Keratinocyte (primary cell): Measurements from ENCODE around the gene NDRG3. TPM values are rescaled to one million over a fixed set of nuclear protein-coding genes. Genes with fewer than 3 reads are reported as not detected.

Experiments used
- DNase-seq: peaks from one replicate; pipeline ENCODE4 v3.0.0-alpha.2; 2011; ENCODE audit warnings: low read depth, missing footprints, low spot score
- FAIRE-seq: peaks from 2 replicates; lab custom pipeline; 2011; peaks lifted over from hg19 to GRCh38; lab: Jason Lieb, UNC
- H2AFZ ChIP-seq: 2 replicates; pipeline ENCODE4 v1.6.0; 2012; ENCODE audit warnings: low read length, control low read depth, inconsistent platforms; ENCODE audit not compliant: control insufficient read depth
- H3K27ac ChIP-seq: 2 replicates; pipeline ENCODE4 v1.5.1; 2011; ENCODE audit warnings: low read length; ENCODE audit not compliant: control insufficient read depth, insufficient read depth
- H3K27me3 ChIP-seq: 3 replicates; pipeline ENCODE4 v1.6.0; 2011; ENCODE audit warnings: low read length; ENCODE audit not compliant: control insufficient read depth, insufficient read depth; ENCODE audit errors: extremely low read depth
- H3K36me3 ChIP-seq, 2 experiments: 2 replicates in 1 of 2; 3 replicates in 1 of 2; pipeline ENCODE4 v1.5.1; 2011; ENCODE audit warnings: low read length in 2 of 2, mild to moderate bottlenecking in 1 of 2; ENCODE audit not compliant: control insufficient read depth in 2 of 2, insufficient read depth in 2 of 2; ENCODE audit errors: extremely low read depth in 1 of 2
- H3K4me1 ChIP-seq: 3 replicates; pipeline ENCODE4 v1.5.1; 2011; ENCODE audit warnings: low read length; ENCODE audit not compliant: control insufficient read depth, insufficient read depth; ENCODE audit errors: extremely low read depth
- H3K4me2 ChIP-seq: 3 replicates; pipeline ENCODE4 v1.6.0; 2011; ENCODE audit warnings: low read depth, low read length; ENCODE audit not compliant: control insufficient read depth, insufficient read depth; ENCODE audit errors: extremely low read depth
- H3K4me3 ChIP-seq, 3 experiments: fragments of 200-600 bp in 1 of 3; sonication (generic) in 1 of 3; 2 replicates in 2 of 3; 3 replicates in 1 of 3; pipeline ENCODE4 v1.5.1; 2011 to 2016; ENCODE audit warnings: low read length in 3 of 3, mild to moderate bottlenecking in 3 of 3, control low read depth in 2 of 3, inconsistent platforms in 1 of 3, low read depth in 1 of 3, mixed read lengths in 1 of 3, mixed run types in 1 of 3, moderate library complexity in 1 of 3; ENCODE audit not compliant: control insufficient read depth in 2 of 3, insufficient read depth in 2 of 3; ENCODE audit errors: extremely low read depth in 1 of 3
- H3K79me2 ChIP-seq: 2 replicates; pipeline ENCODE4 v1.6.0; 2012; ENCODE audit warnings: low read length; ENCODE audit not compliant: control insufficient read depth, insufficient read depth
- H3K9ac ChIP-seq: 3 replicates; pipeline ENCODE4 v1.6.0; 2011; ENCODE audit warnings: low read length; ENCODE audit not compliant: control insufficient read depth, insufficient read depth; ENCODE audit errors: extremely low read depth
- H3K9me1 ChIP-seq: 3 replicates; pipeline ENCODE4 v1.6.0; 2011; ENCODE audit warnings: low read length; ENCODE audit not compliant: control insufficient read depth, insufficient read depth; ENCODE audit errors: extremely low read depth
- H3K9me3 ChIP-seq: 2 replicates; pipeline ENCODE4 v1.5.1; 2012; ENCODE audit warnings: low read depth, low read length; ENCODE audit not compliant: control insufficient read depth
- H4K20me1 ChIP-seq: 3 replicates; pipeline ENCODE4 v1.6.0; 2011; ENCODE audit warnings: low read length; ENCODE audit not compliant: control insufficient read depth, insufficient read depth; ENCODE audit errors: extremely low read depth
- EZH2 ChIP-seq: IDR thresholded peaks from one replicate; pipeline ENCODE4 v1.6.1; 2012; ENCODE audit warnings: inconsistent platforms, mild to moderate bottlenecking, low read length, moderate library complexity
- dilution Hi-C: fragments of 300-500 bp; cut with MboI; formaldehyde crosslinking; loops from one replicate; pipeline ENCODE4 v1.7.0; 2020; ENCODE audit warnings: low sequenced_read_pairs; ENCODE audit not compliant: extremely low pct_ligation_motif_present
- polyA plus RNA-seq, 5 experiments: library from polyadenylated mRNA; depleted of rRNA in 3 of 5; stranded (reverse) in 3 of 5; stranded (forward) in 1 of 5; unstranded in 1 of 5; fragments of >200 nt; gene quantifications; 1 replicate in 1 of 5; 2 replicates in 3 of 5; 3 replicates in 1 of 5; pipeline versions ENCODE4 v1.2.1 to v1.2.3, GENCODE V29; 2011 to 2012; ENCODE audit warnings: missing spikeins in 2 of 5, low read depth in 1 of 5, low replicate concordance in 1 of 5
- TF ChIP-seq, protein P1 (sequence below), 3 experiments: IDR thresholded peaks in 1 of 3; conservative IDR thresholded peaks in 1 of 3; optimal IDR thresholded peaks in 1 of 3; 2 replicates in 2 of 3; 3 replicates in 1 of 3; pipeline versions ENCODE3 to v1.5.1; 2011; ENCODE audit warnings: low read length in 3 of 3, mild to moderate bottlenecking in 3 of 3, moderate library complexity in 2 of 3, control low read depth in 1 of 3, inconsistent platforms in 1 of 3; ENCODE audit not compliant: insufficient read depth in 2 of 3; ENCODE audit errors: extremely low read depth in 1 of 3

The NDRG3 gene
- polyA plus RNA-seq, 1 donor (not counting 4 experiments of a cell fraction or from before 2014, with no cell fraction given), result 44.1 TPM

DNA sequence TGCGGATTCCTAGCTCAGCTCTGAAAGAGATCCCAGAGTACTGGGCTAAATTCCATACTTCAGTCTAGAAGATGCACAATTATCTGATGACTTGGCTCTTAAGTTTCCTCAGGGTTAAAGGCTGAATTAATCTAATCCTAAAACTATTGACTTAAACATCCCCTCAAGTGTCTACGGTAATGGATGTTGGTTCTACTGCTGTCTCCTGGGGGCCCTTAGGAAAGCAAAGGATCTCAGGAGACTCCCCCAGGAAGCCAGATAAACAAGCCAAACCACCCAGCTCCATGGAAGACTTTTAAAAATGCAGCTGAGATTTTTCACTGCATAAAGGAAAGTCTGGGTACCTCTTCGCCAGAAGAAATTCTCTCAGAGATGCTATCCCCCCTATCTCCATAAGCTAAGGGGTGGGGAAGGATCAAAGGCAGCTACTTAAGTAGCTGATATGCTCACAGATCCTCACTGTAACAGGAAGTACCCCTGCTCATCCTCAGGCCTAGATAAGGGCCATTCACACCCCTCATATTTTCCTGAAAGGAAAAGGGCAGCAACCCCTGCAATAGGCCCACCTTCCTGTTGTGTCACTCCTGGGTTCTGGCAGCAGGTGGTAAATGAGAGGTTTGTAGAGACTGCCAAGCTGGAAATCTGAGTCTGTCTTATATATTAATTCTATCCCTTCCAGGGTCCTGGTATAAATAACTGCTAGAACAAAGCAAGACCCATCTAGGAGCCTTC, 9.3 kb downstream of the NDRG3 start:
- DNase-seq (no peak), FAIRE-seq (no peak)
- dilution Hi-C loops, result no loop called here
- H3K79me2 ChIP-seq, result peaks cover 3% of the 10 kb centered on the region
- no peaks in the 10 kb centered on the region for H3K36me3 ChIP-seq
- H3K4me2 ChIP-seq, result no peak overlapping the region
- H2AFZ ChIP-seq, result no peak overlapping the region
- H3K4me1 ChIP-seq, result peaks cover 5% of the 10 kb centered on the region
- H3K9me3 ChIP-seq, result no peaks in the 10 kb centered on the region
- no peaks in the 10 kb centered on the region for H4K20me1 ChIP-seq
- no peaks in the 10 kb centered on the region for H3K27me3 ChIP-seq
- H3K9me1 ChIP-seq, result no peaks in the 10 kb centered on the region
- no peak overlapping the region for H3K27ac ChIP-seq
- TF ChIP-seq, protein P1, sequence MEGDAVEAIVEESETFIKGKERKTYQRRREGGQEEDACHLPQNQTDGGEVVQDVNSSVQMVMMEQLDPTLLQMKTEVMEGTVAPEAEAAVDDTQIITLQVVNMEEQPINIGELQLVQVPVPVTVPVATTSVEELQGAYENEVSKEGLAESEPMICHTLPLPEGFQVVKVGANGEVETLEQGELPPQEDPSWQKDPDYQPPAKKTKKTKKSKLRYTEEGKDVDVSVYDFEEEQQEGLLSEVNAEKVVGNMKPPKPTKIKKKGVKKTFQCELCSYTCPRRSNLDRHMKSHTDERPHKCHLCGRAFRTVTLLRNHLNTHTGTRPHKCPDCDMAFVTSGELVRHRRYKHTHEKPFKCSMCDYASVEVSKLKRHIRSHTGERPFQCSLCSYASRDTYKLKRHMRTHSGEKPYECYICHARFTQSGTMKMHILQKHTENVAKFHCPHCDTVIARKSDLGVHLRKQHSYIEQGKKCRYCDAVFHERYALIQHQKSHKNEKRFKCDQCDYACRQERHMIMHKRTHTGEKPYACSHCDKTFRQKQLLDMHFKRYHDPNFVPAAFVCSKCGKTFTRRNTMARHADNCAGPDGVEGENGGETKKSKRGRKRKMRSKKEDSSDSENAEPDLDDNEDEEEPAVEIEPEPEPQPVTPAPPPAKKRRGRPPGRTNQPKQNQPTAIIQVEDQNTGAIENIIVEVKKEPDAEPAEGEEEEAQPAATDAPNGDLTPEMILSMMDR (optimal IDR thresholded peaks at IDR 0.05 in 1 of 3, IDR thresholded peaks at IDR 0.05 in 1 of 3, conservative IDR thresholded peaks at IDR 0.05 in 1 of 3; ENCODE audit: extremely low read depth in 1 of 3, insufficient read depth in 2 of 3, low read length in 3 of 3), result no peak
- no peak for TF ChIP-seq EZH2
- H3K4me3 ChIP-seq, result no peak overlapping the region
- no peak overlapping the region for H3K9ac ChIP-seq

DNA sequence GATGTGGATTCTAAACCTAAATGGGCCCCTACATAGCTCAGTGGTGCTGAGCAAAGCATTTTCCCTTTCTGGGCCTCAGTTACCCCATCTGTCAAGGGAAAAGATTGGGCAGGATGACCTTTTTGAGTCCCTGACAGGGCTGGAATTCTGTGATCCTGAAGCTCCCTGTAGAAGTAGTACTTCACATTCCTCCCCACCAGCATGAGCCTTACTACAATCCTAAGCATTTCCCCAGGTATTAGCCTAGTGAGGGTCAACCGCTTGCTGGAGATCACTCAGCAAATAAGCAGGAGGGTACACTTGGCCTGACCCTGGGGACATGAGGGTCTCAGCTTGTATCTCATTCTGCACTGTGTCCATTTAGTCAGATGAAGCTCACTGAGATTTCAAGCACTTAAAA, 13.4 kb downstream of the NDRG3 start:
- Histone ChIP-seq H3K4me3 (no peak overlapping the region), H3K9me3 (no peaks in the 10 kb centered on the region), H3K27me3 (no peaks in the 10 kb centered on the region), H3K36me3 (no peaks in the 10 kb centered on the region), H3K9me1 (no peaks in the 10 kb centered on the region), H2AFZ (no peak overlapping the region), H4K20me1 (no peaks in the 10 kb centered on the region), H3K4me2 (no peak overlapping the region), H3K79me2 (peaks cover 3% of the 10 kb centered on the region), H3K9ac (no peak overlapping the region), H3K27ac (no peak overlapping the region), H3K4me1 (peaks cover 5% of the 10 kb centered on the region)
- no peak for FAIRE-seq
- no peak for DNase-seq
- dilution Hi-C loops, result no loop called here
- TF ChIP-seq EZH2, result no peak
- TF ChIP-seq, protein P1 (optimal IDR thresholded peaks at IDR 0.05 in 1 of 3, IDR thresholded peaks at IDR 0.05 in 1 of 3, conservative IDR thresholded peaks at IDR 0.05 in 1 of 3; ENCODE audit: extremely low read depth in 1 of 3, insufficient read depth in 2 of 3, low read length in 3 of 3), result no peak
